Measurements from ENCODE around the gene AHSG.

AHSG gene

DNA sequence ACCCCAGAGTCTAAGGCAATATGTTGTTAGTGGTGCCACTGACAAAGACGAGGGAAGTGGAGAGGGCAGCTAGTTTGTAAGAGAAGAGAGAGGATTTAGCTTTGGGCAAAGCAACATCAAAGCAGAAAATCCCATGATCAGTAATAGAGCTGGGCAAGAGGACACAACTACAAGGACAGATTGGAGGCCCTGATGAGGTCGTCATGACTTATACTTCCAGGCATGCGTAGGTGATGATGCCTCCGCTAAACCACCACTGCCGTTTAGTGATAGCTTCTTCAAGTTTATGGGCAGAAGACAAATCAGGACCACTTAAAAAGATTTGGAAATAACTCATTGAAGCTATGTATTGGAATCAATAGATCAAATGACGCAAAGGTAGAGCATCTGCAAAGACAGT is 55.6 kb downstream of the AHSG start:
- no peak for TF ChIP-seq JUND (IDR thresholded peaks at IDR 0.05; ENCODE audit: low read depth)
- DNase-seq (ENCODE audit: low read depth in 1 of 2, low spot score in 1 of 2): no peak
- in situ Hi-C loops (cut with HindIII; ENCODE audit: low pct_unique_long_range_greater_than_20kb, low sequenced_read_pairs): no loop called here

DNA sequence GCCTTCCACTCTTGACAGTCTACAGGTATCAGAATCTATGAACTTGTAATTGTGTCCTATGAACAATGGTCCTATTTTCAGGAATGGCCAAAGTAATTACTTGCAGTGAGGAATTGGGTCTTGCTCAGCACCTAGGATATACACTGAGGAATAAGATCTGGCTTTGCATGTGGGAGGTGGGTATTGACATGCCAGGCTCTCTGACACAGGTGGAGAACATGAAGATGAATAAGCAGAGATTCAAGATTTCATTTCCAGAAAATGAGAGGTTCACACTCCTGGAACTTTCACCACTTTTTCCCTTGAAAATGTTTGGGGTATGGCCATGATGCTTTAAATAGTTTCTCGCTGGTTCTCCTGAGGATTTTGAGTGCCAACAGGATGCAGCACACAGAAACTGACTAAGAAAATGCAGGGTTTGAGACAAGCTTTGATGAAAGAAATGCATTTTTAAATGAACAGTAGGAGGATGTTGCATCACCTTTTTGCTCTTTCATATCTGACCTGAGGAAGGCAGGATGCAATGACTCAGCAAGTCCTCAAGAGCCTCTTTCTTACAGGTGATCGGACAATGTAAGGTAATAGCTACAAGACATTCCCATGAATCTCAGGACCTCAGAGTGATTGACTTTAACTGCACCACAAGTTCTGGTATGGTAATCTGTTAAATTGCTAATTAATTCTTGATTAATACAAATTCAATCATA is 56.7 kb downstream of the AHSG start:
- DNase-seq (ENCODE audit: low read depth in 1 of 2, low spot score in 1 of 2): no peak
- in situ Hi-C loops (cut with HindIII; ENCODE audit: low pct_unique_long_range_greater_than_20kb, low sequenced_read_pairs): no loop called here

DNA sequence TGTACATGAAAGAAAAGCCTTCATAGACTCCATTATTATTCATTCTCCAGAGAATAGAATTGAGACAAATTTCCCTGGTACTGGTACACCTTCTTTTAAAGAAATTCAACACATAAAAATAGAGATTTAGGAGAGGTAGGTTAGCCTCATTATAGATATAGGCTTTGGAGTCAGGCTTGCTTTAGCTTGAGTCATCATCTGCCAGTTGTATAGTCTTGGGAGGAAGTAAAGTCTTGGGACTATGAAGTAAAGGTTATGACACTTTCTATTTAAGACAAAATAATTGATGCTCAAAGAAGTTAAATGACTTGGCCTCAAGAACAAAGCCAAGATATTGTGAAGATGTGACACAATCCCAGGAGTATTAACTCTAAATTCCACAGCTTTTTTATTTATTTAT is 57.3 kb downstream of the AHSG start:
- no peak for DNase-seq (ENCODE audit: low read depth in 1 of 2, low spot score in 1 of 2)
- no peak for TF ChIP-seq JUND (IDR thresholded peaks at IDR 0.05; ENCODE audit: low read depth)
- in situ Hi-C loops (cut with HindIII; ENCODE audit: low pct_unique_long_range_greater_than_20kb, low sequenced_read_pairs): no loop called here

More for the DNA sequence above, 56.7 kb downstream of the AHSG start:
- TF ChIP-seq JUND (IDR thresholded peaks at IDR 0.05; ENCODE audit: low read depth): no peak
